GM23338 (cell line): Measurements from ENCODE around the gene INAFM1. TPM values are rescaled to one million over a fixed set of nuclear protein-coding genes. Genes with fewer than 3 reads are reported as not detected.

Experiments
- ATAC-seq: fragments of 200-7000 bp; cut with Tn5 transposase; 3 replicates; pipeline ENCODE4 v1.9.1; 2020
- DNase-seq: peaks from one replicate; pipeline ENCODE4 v3.0.0-alpha.2; 2015; ENCODE audit warnings: low spot score
- H2AFZ ChIP-seq: fragments of 200-600 bp; sonication (generic); 2 replicates; pipeline ENCODE4 v1.8.0; 2016; ENCODE audit warnings: antibody characterized with exemption, mild to moderate bottlenecking, moderate library complexity
- H3F3A ChIP-seq: fragments of 200-600 bp; sonication (generic); replicated peaks from 2 replicates; pipeline ENCODE4 v1.8.0; 2017; ENCODE audit warnings: antibody characterized with exemption, mixed run types, low read depth
- H3K27ac ChIP-seq: fragments of 200-600 bp; sonication (generic); 2 replicates; pipeline ENCODE4 v1.6.1; 2016; ENCODE audit warnings: low read depth
- H3K27me3 ChIP-seq: fragments of 200-600 bp; sonication (generic); 2 replicates; pipeline ENCODE4 v1.8.0; 2016; ENCODE audit warnings: mild to moderate bottlenecking, mixed run types, moderate library complexity; ENCODE audit not compliant: insufficient read depth
- H3K36me3 ChIP-seq: fragments of 200-600 bp; sonication (generic); 2 replicates; pipeline ENCODE4 v1.8.0; 2016; ENCODE audit warnings: mild to moderate bottlenecking; ENCODE audit not compliant: insufficient read depth
- H3K4me1 ChIP-seq: fragments of 200-600 bp; sonication (generic); 2 replicates; pipeline ENCODE4 v1.8.0; 2016; ENCODE audit warnings: mild to moderate bottlenecking, moderate library complexity; ENCODE audit not compliant: insufficient read depth
- H3K4me2 ChIP-seq: fragments of 200-600 bp; sonication (generic); 2 replicates; pipeline ENCODE4 v1.7.1; 2017; ENCODE audit warnings: mixed run types
- H3K4me3 ChIP-seq: fragments of 200-600 bp; sonication (generic); 2 replicates; pipeline ENCODE4 v1.6.1; 2016; ENCODE audit warnings: mixed run types
- H3K79me2 ChIP-seq: fragments of 200-600 bp; sonication (generic); replicated peaks from 2 replicates; pipeline ENCODE4 v1.8.0; 2017; ENCODE audit warnings: mild to moderate bottlenecking; ENCODE audit not compliant: insufficient read depth
- H3K9me2 ChIP-seq: fragments of 200-600 bp; sonication (generic); 2 replicates; pipeline ENCODE4 v1.8.0; 2017; ENCODE audit not compliant: insufficient read depth
- H4K20me1 ChIP-seq: fragments of 200-600 bp; sonication (generic); replicated peaks from 2 replicates; pipeline ENCODE4 v1.8.0; 2017; ENCODE audit warnings: mild to moderate bottlenecking; ENCODE audit not compliant: insufficient read depth
- H3K27ac Mint-ChIP-seq: 2 replicates; pipeline ENCODE4 v1.8.0; 2020; ENCODE audit warnings: inconsistent platforms, mild to moderate bottlenecking, moderate library complexity, mixed read lengths
- H3K27me3 Mint-ChIP-seq: 3 replicates; pipeline ENCODE4 v1.8.0; 2022; ENCODE audit warnings: low read depth, mild to moderate bottlenecking, moderate library complexity, mixed read lengths, inconsistent platforms; ENCODE audit not compliant: insufficient read depth, poor library complexity
- H3K36me3 Mint-ChIP-seq: 3 replicates; pipeline ENCODE4 v1.8.0; 2021; ENCODE audit warnings: low read depth, mild to moderate bottlenecking, inconsistent platforms, moderate library complexity, mixed read lengths
- H3K4me1 Mint-ChIP-seq: 3 replicates; pipeline ENCODE4 v1.8.0; 2020; ENCODE audit warnings: mild to moderate bottlenecking, inconsistent platforms, mixed read lengths
- H3K4me3 Mint-ChIP-seq: 3 replicates; pipeline ENCODE4 v1.8.0; 2021; ENCODE audit warnings: moderate library complexity, mild to moderate bottlenecking, inconsistent platforms, mixed read lengths
- H3K9me3 Mint-ChIP-seq: 3 replicates; pipeline ENCODE4 v1.8.0; 2020; ENCODE audit warnings: moderate library complexity, mild to moderate bottlenecking, inconsistent platforms, mixed read lengths
- CREB1 ChIP-seq: fragments of 250-450 bp; sonication (Bioruptor Pico); IDR thresholded peaks from 2 replicates; pipeline ENCODE4 v1.5.0; 2020; ENCODE audit warnings: low read depth, mild to moderate bottlenecking, moderate library complexity
- CTCF ChIP-seq, 2 experiments: fragments of 200-600 bp in 1 of 2; sonication (generic) in 1 of 2; conservative IDR thresholded peaks; 2 replicates each; pipeline versions ENCODE4 v1.5.1 to v1.6.1; 2016 to 2017; ENCODE audit warnings: antibody characterized with exemption in 2 of 2, low read depth in 2 of 2, mild to moderate bottlenecking in 2 of 2, moderate library complexity in 1 of 2
- ETS1 ChIP-seq: IDR thresholded peaks from 2 replicates; pipeline ENCODE4 v1.6.1; 2016; ENCODE audit warnings: antibody characterized with exemption
- EZH2 ChIP-seq: fragments of 200-600 bp; sonication (generic); IDR thresholded peaks from one replicate; pipeline ENCODE4 v1.8.0; 2017; ENCODE audit warnings: antibody characterized with exemption, mild to moderate bottlenecking, low read depth; ENCODE audit not compliant: unreplicated experiment
- JUNB ChIP-seq: IDR thresholded peaks from one replicate; pipeline ENCODE4 v1.6.1; 2016; ENCODE audit warnings: antibody characterized with exemption; ENCODE audit not compliant: unreplicated experiment
- NANOG ChIP-seq: IDR thresholded peaks from 2 replicates; pipeline ENCODE4 v1.6.1; 2016; ENCODE audit warnings: antibody characterized with exemption, borderline replicate concordance
- POLR2AphosphoS5 ChIP-seq: IDR thresholded peaks from 2 replicates; pipeline ENCODE4 v1.6.1; 2016; ENCODE audit warnings: antibody characterized with exemption, low read depth
- STAT1 ChIP-seq: IDR thresholded peaks from one replicate; pipeline ENCODE4 v1.6.1; 2016; ENCODE audit warnings: antibody characterized with exemption; ENCODE audit not compliant: unreplicated experiment
- ZNF331 ChIP-seq: fragments of 250-450 bp; sonication (Bioruptor Pico); IDR thresholded peaks from 2 replicates; pipeline ENCODE4 v1.5.0; 2020; ENCODE audit warnings: low read depth, mild to moderate bottlenecking, moderate library complexity
- ZNF462 ChIP-seq: fragments of 250-450 bp; sonication (Bioruptor Pico); IDR thresholded peaks from 2 replicates; pipeline ENCODE4 v1.5.0; 2020; ENCODE audit warnings: mild to moderate bottlenecking, moderate library complexity
- polyA plus RNA-seq: library from polyadenylated mRNA; unstranded; fragments of >200 nt; fragmentation: Nextera tagmentation; extraction: Ambion mirVana; gene quantifications from 2 replicates; pipeline ENCODE4 v1.2.1, GENCODE V29; 2016
- total RNA-seq: library from RNA; depleted of rRNA; stranded (reverse); fragments of >200 nt; shearing (Covaris generic); gene quantifications from 2 replicates; pipeline ENCODE4 v1.2.3, GENCODE V29; 2014

The INAFM1 gene
- total and polyA plus RNA-seq, 2 experiments from 2014 or later, result 2.9 to 10.2 TPM

- no peak overlapping the region for H3K4me3 Mint-ChIP-seq
- Histone ChIP-seq H3K4me2 (no peak overlapping the region), H3F3A (no peaks in the 10 kb centered on the region), H3K9me2 (no peaks in the 10 kb centered on the region), H3K4me1 (no peaks in the 10 kb centered on the region), H3K27ac (no peak overlapping the region), H4K20me1 (no peaks in the 10 kb centered on the region), H3K27me3 (no peaks in the 10 kb centered on the region), H3K4me3 (no peak overlapping the region), H3K79me2 (no peaks in the 10 kb centered on the region), H2AFZ (no peak overlapping the region), H3K36me3 (no peaks in the 10 kb centered on the region)
- no peaks in the 10 kb centered on the region for H3K36me3 Mint-ChIP-seq
- peaks cover 12% of the 10 kb centered on the region for H3K27me3 Mint-ChIP-seq
- no peaks in the 10 kb centered on the region for H3K4me1 Mint-ChIP-seq
- TF ChIP-seq NANOG (no peak), ETS1 (no peak), JUNB (no peak)
- no peak for ATAC-seq
- H3K9me3 Mint-ChIP-seq, result peaks cover 3% of the 10 kb centered on the region; the same call in 1 of the 3 replicates
- H3K27ac Mint-ChIP-seq, result no peak overlapping the region
- no peak for DNase-seq
Measured at GRCh38 chr19:47316513-47316912, 41.8 kb downstream of the INAFM1 start.

- peaks cover 15% of the 10 kb centered on the region for H3K27me3 Mint-ChIP-seq
- no peak overlapping the region for H3K4me3 Mint-ChIP-seq
- TF ChIP-seq EZH2 (no peak), ZNF462 (CRISPR knock-in tag) (no peak), CREB1 (no peak), ETS1 (no peak), JUNB (no peak), POLR2AphosphoS5 (no peak), ZNF331 (no peak), CTCF (conservative IDR thresholded peaks at IDR 0.05; ENCODE audit: low read depth in 2 of 2) (no peak), STAT1 (no peak)
Measured at GRCh38 chr19:47319923-47320871, 45.5 kb downstream of the INAFM1 start.

More at GRCh38 chr19:47319923-47320871, 45.5 kb downstream of the INAFM1 start:
- Histone ChIP-seq H3K27me3 (no peaks in the 10 kb centered on the region), H3K79me2 (no peaks in the 10 kb centered on the region), H3K36me3 (no peaks in the 10 kb centered on the region), H3K4me1 (no peaks in the 10 kb centered on the region), H3K27ac (no peak overlapping the region), H3F3A (no peaks in the 10 kb centered on the region; the same call in 1 of the 2 replicates), H4K20me1 (no peaks in the 10 kb centered on the region), H3K4me3 (no peak overlapping the region), H2AFZ (no peak overlapping the region), H3K9me2 (no peaks in the 10 kb centered on the region), H3K4me2 (no peak overlapping the region)
- Mint-ChIP-seq H3K9me3 (no peaks in the 10 kb centered on the region; the same call in 2 of the 3 replicates), H3K27ac (no peak overlapping the region), H3K36me3 (no peaks in the 10 kb centered on the region; the same call in 2 of the 3 replicates), H3K4me1 (no peaks in the 10 kb centered on the region)
- ATAC-seq (no peak), DNase-seq (no peak)
